Kidney (tissue), 14 donors: Measurements from ENCODE around the gene MFGE8. TPM values are rescaled to one million over a fixed set of nuclear protein-coding genes. Genes with fewer than 3 reads are reported as not detected.

Experiments used
- DNase-seq, 5 donors: peaks; one replicate each; pipeline ENCODE4 v3.0.0-alpha.2; 2013 to 2020
- FAIRE-seq: peaks from 2 replicates; lab custom pipeline; 2012; peaks lifted over from hg19 to GRCh38; lab: Jason Lieb, UNC
- H3K27ac ChIP-seq, 2 donors: one replicate each; pipeline ENCODE4 v1.7.0; 2013; ENCODE audit warnings: low read depth in 2 of 2, low read length in 2 of 2, inconsistent platforms in 1 of 2
- H3K27me3 ChIP-seq: one replicate; pipeline ENCODE4 v1.7.1; 2013; ENCODE audit warnings: low read length, inconsistent platforms; ENCODE audit not compliant: control insufficient read depth, insufficient read depth
- H3K36me3 ChIP-seq, 3 donors: one replicate each; pipeline versions ENCODE4 v1.7.0 to v1.7.1; 2013; ENCODE audit warnings: low read length in 3 of 3, control low read depth in 1 of 3, inconsistent platforms in 1 of 3; ENCODE audit not compliant: insufficient read depth in 3 of 3, control insufficient read depth in 2 of 3
- H3K4me1 ChIP-seq, 3 donors: one replicate each; pipeline versions ENCODE4 v1.7.0 to v1.7.1; 2013; ENCODE audit warnings: low read length in 3 of 3, inconsistent platforms in 1 of 3, low read depth in 1 of 3; ENCODE audit not compliant: control insufficient read depth in 2 of 3, insufficient read depth in 2 of 3
- H3K4me3 ChIP-seq, 3 donors: one replicate each; pipeline versions ENCODE4 v1.7.0 to v1.8.1; 2013; ENCODE audit warnings: low read length in 3 of 3, control low read depth in 1 of 3, inconsistent platforms in 1 of 3
- H3K9ac ChIP-seq, 3 donors: one replicate each; pipeline versions ENCODE4 v1.7.0 to v1.7.1; 2013; ENCODE audit warnings: low read length in 3 of 3, control low read depth in 1 of 3, inconsistent platforms in 1 of 3
- H3K9me3 ChIP-seq, 3 donors: one replicate each; pipeline versions ENCODE4 v1.7.0 to v1.7.1; 2013; ENCODE audit warnings: low read length in 3 of 3, control low read depth in 1 of 3, inconsistent platforms in 1 of 3; ENCODE audit not compliant: control insufficient read depth in 2 of 3, insufficient read depth in 1 of 3
- CTCF ChIP-seq: IDR thresholded peaks from 3 replicates; pipeline ENCODE4 v1.5.1; 2012; ENCODE audit warnings: mild to moderate bottlenecking, moderate library complexity, borderline replicate concordance; ENCODE audit not compliant: insufficient read depth; ENCODE audit errors: extremely low read depth
- intact Hi-C: fragments of 100-400 bp; cut with DNase I; formaldehyde crosslinking; loops from one replicate; pipeline ENCODE4 v1.11.1; 2022
- polyA plus RNA-seq: library from polyadenylated mRNA; stranded (reverse); fragments of 350-450 nt; fragmentation: Illumina TruSeq; extraction: RNeasy Lipid Tissue Mini Kit (QIAGEN cat#74804); gene quantifications from one replicate; pipeline ENCODE4 v1.2.3, GENCODE V29; 2014; ENCODE audit warnings: low read depth, low replicate concordance; ENCODE audit not compliant: insufficient read depth
- total RNA-seq: library from RNA; stranded (reverse); fragmentation: NEBNext Ultra II Directional; extraction: Animal tissue kit (Norgen Biotek cat#: 25700); gene quantifications from one replicate; pipeline ENCODE4 v1.2.1, GENCODE V29; 2021
- donor health status: control.
- donor health status: control.
- donor health status: control.
- donor health status: control.
- donor health status: control.
- donor health status: DM: yes; HTN: yes; CAD: no.
- donor health status: Normal renal cell carcinoma (clear cell type).

The MFGE8 gene
- total and polyA plus RNA-seq, 2 donors from 2014 or later, result 88.0 to 184 TPM

- H3K9ac ChIP-seq, result no peak overlapping the region
- intact Hi-C loops, result no loop called here
- H3K4me1 ChIP-seq, result peaks cover 0 to 18% (median 0%) of the 10 kb centered on the region in 3 donors
- TF ChIP-seq CTCF, result no peak
- H3K27ac ChIP-seq, result no peak overlapping the region
- H3K36me3 ChIP-seq, result peaks cover 0 to 5% (median 0%) of the 10 kb centered on the region in 3 donors
- H3K9me3 ChIP-seq, result no peaks in the 10 kb centered on the region
- no peak overlapping the region for H3K4me3 ChIP-seq
- DNase-seq (no peak), FAIRE-seq (no peak)
- H3K27me3 ChIP-seq, result peaks cover 2% of the 10 kb centered on the region
These were observed 14.4 kb downstream of the MFGE8 start for GRCh38 chr15:88898736-88899135.

- Histone ChIP-seq H3K27me3 (peaks cover 2% of the 10 kb centered on the region), H3K36me3 (peaks cover 0 to 3% (median 0%) of the 10 kb centered on the region in 3 donors), H3K27ac (no peak overlapping the region), H3K4me3 (no peak overlapping the region), H3K9me3 (no peaks in the 10 kb centered on the region), H3K9ac (no peak overlapping the region), H3K4me1 (peaks cover 0 to 18% (median 0%) of the 10 kb centered on the region in 3 donors)
- intact Hi-C loops, result no loop called here
- peak; percentile 26 for TF ChIP-seq CTCF
- DNase-seq (peak; percentile 89 to 96 (median 93)), FAIRE-seq (no peak)
These were observed 15.6 kb downstream of the MFGE8 start for GRCh38 chr15:88897456-88898194.

GRCh38 chr15:88897142-88897455 is 16.1 kb downstream of the MFGE8 start:
- H3K36me3 ChIP-seq, result peaks cover 0 to 3% (median 0%) of the 10 kb centered on the region in 3 donors
- H3K4me3 ChIP-seq, result no peak overlapping the region
- intact Hi-C loops, result no loop called here
- H3K27me3 ChIP-seq, result peaks cover 2% of the 10 kb centered on the region
- TF ChIP-seq CTCF, result no peak
- H3K4me1 ChIP-seq, result peaks cover 0 to 18% (median 0%) of the 10 kb centered on the region in 3 donors
- H3K27ac ChIP-seq, result no peak overlapping the region
- no peaks in the 10 kb centered on the region for H3K9me3 ChIP-seq
- no peak for FAIRE-seq
- no peak for DNase-seq
- no peak overlapping the region for H3K9ac ChIP-seq
